Liver (tissue), 2 donors: ENCODE data around the gene INSM1.

Experiments used
- CTCF ChIP-seq: fragments of 150-350 bp; IDR thresholded peaks from 2 replicates; pipeline ENCODE4 v1.5.1; 2017; ENCODE audit warnings: improper control_type of control experiment, low read depth, low read length; ENCODE audit not compliant: missing input control
- REST ChIP-seq: IDR thresholded peaks from 2 replicates; pipeline ENCODE4 v1.6.1; 2016; ENCODE audit warnings: antibody characterized with exemption, mild to moderate bottlenecking
- donor health status: healthy.

- no peak for TF ChIP-seq CTCF
- no peak for TF ChIP-seq REST
These were observed at the start of gene INSM1 for GRCh38 chr20:20367575-20368417.
